ENCODE data around the gene ANAPC2.
"Not testable (repeated sequence)": the region's sequence is repeated elsewhere in the genome, so short reads cannot be mapped to it uniquely, and the experiment has no call there.

The ANAPC2 gene

GRCh38 chr9:137143459-137143858 is 44.9 kb downstream of the ANAPC2 start:
- DNase-seq (ENCODE audit: low read depth), result no peak

- no peak for DNase-seq (ENCODE audit: low read depth)
Observed at GRCh38 chr9:137141976-137142936, 46.1 kb downstream of the ANAPC2 start.

DNA sequence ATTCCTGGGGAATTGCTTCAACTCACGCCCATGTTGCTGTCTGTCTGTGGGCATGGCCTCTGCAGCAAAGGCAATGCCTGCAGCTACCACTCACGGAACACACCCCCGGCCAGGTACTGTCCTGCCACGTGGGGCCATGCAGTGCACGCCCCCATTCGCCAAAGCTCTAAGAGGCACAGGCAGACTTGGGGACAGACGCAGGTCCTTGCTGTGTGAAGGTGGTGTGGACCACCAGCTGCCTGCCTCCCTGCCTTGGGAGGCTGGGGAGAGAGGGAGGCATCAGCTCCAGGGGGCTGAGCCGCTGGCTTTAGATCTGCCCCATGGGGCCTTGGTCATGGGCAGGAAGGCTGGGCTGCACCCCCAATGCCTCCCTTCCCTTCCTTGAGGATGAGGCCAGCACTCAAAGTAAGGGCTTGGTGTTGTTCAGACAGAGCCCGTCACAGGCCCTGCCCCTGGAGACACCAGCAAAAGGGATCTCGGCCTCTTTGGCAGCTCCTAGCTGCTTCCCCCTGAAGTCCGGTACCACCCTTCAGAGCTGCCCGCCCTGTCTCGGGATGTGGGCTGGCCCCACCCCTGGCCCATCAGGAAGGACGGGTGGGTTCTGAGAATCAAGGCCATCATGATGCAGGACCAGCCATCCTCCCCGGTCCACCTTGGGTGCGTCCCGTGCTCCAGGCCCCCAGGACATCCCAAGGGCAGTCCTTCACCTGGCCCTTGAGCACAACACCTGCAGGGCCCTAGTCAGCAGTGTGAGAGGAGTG is 47.1 kb downstream of the ANAPC2 start:
- no peak for DNase-seq (ENCODE audit: low read depth)

- no peak for DNase-seq (ENCODE audit: low read depth)
Observed at GRCh38 chr9:137140151-137141012, 48.0 kb downstream of the ANAPC2 start.

- no peak for DNase-seq (ENCODE audit: low read depth)
Observed at GRCh38 chr9:137139468-137140150, 48.8 kb downstream of the ANAPC2 start.

GRCh38 chr9:137138722-137139467 is 49.5 kb downstream of the ANAPC2 start, which contains the start of gene GRIN1:
GRIN1 (plus strand) TSS chr9:137139154; CDS start chr9:137139487, 333 bp downstream.
- no peak for DNase-seq (ENCODE audit: low read depth)

DNA sequence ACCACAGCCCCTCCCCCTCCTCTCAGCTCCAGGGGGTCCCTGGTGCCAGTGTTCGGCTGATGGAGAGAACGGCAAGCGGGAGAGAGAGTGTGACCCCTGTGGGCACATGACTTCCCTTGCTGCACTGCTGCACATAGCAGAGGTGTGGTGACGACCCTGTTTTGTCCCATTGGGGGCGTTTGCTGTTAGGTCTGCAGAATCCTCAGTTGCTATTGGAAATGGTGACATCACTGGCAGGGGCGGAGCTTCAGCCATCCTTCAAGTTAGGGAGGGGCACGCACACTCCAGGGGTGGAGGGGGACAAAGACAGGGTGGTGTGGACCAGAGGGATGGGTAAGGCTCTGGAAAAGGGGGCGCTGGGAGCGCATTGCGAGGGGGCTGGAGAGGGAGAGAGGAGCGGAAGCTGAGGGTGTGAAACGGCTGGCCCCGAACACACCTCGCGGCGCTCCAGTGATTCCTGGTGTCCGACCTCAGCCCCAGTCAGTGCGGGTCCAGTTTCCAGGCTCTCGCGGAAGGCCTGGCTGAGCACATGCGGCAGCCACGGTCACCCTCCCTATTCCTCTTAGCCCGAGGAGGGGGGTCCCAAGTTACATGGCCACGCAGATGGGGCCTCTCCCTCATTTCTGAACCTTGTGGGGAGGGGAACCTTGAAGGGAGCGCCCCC is 50.2 kb downstream of the ANAPC2 start:
- DNase-seq (ENCODE audit: low read depth), result no peak

DNA sequence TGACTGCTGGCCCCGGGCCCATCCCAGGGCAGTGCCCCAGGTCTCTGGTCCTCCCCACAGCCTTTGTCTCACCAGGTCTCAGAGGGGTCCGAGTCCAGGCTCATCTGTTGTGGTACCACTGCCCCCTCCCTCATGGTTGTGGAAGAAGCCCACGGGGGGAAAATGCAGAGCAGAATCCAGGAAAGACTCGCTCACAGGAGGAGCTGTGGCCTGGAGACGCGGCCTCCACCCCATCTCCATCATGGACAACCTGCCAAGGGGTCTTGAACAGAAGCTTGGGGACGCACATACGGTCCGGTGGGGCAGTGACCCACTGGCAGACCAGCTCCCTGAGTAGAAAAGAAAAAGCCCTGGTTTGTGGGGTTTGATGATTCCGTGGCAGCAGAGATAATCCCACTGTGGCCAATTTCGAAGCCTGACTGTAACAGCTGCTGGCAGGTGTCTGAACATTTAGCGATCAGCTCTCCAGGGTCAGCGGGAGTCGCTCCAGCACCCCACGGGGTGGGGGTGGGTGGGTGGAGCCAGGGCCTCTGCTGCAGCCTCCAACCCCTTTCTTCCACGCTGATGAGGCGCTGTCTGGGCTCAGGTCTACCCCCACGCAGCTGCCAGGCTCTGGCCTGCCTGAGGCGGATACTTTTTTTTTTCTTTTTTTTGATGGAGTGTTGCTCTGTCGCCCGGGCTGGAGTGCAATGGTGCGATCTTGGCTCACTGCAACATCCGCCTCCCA is 51.3 kb downstream of the ANAPC2 start:
- no peak for DNase-seq (ENCODE audit: low read depth)

- no peak for DNase-seq (ENCODE audit: low read depth)
Observed at GRCh38 chr9:137136261-137136880, 52.0 kb downstream of the ANAPC2 start.

DNA sequence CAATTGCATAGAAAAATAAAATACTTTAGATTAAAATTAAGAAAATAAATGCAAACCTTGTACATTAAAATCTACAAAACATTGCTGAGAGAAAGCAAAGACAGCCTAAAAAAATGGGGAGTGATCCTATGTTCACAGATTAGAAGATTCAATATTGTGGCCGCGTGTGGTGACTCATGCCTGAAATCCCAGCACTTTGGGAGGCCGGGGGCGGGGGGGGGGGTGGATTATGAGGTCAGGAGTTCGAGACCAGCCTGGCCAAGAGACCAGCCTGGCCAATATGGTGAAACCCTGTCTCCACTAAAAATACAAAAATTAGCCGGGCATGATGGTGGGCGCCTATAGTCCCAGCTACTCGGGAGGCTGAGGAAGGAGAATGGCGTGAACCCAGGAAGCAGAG is 53.2 kb downstream of the ANAPC2 start:
- DNase-seq (ENCODE audit: low read depth), result not testable (repeated sequence)

DNA sequence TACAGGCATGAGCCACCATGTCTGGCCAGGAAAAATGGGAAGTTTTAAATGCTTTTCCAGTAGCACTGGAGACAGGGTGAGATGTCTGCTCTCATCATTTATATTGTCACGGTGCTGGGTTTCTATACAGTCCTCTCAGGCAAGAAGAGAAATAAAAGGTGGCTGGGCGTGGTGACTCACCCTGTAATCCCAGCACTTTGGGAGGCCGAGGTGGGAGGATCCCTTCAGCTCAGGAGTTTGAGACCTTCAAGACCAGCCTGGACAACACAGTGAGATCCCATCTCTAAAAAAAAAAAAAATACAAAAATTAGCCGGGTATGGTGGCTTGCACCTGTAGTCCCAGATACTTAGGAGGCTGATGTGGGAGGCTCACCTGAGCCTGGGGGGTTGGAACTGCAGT is 54.2 kb downstream of the ANAPC2 start:
- no peak for DNase-seq (ENCODE audit: low read depth)

DNA sequence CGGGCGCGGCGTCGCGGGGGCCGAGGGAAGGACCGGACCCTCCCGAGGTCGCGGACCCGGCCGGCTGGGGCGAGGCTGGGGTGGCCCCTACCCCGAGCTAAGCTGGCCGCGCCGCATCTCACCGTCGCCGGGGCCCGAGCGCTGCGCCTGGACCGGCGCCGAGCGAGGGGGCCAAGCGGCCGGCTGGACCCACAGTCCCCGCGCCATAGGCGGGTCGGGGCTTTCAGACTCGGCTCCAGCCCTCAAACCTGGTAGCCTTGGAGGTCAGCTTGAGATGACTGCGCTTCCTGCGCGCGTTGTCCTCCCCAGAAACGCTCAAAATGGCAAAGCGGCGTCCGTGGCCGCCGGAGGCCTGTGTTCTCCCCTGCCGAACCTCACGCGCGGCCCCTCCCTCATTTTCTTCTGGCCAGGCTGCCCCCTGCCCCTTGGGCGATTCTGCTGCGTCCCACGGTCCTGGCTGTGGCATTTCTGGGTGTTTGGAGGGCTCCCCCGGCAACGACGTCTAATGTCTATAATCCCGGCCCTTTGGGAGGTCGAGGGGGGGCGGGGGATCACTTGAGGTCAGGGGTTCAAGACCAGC is 58.1 kb downstream of the ANAPC2 start:
- DNase-seq (ENCODE audit: low read depth), result no peak

- peak; percentile 76 for DNase-seq (ENCODE audit: low read depth)
Observed at GRCh38 chr9:137129456-137130175, 58.7 kb downstream of the ANAPC2 start.

DNA sequence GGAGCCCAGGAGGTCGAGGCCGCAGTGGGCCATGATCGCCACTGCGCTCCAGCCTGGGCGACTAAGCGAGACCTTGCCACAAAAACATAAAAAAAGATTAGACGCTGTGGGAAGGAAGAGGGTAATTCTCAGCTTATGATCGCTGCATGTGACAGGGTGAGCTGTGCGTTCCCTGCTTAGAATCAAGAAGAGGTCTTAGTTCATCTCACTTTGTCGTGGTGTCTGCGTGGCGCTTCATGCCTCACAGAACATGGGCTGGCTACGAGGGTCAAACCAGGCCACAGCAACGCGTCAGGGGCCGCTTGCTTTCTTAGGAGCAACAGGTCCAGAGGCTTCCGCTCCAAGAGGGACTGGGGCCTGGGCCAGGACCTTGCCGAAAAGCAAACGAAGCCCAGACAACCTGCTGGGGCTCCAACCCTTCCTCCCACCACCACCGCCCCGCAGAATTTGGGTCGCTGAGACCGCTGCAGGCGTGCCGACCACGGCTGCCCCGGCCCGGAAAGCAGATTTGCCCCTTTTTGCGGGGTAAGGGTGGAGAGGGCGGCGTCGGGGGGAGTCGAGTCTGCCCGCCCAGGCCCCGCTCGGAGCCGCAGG is 59.4 kb downstream of the ANAPC2 start:
- no peak for DNase-seq (ENCODE audit: low read depth)

DNA sequence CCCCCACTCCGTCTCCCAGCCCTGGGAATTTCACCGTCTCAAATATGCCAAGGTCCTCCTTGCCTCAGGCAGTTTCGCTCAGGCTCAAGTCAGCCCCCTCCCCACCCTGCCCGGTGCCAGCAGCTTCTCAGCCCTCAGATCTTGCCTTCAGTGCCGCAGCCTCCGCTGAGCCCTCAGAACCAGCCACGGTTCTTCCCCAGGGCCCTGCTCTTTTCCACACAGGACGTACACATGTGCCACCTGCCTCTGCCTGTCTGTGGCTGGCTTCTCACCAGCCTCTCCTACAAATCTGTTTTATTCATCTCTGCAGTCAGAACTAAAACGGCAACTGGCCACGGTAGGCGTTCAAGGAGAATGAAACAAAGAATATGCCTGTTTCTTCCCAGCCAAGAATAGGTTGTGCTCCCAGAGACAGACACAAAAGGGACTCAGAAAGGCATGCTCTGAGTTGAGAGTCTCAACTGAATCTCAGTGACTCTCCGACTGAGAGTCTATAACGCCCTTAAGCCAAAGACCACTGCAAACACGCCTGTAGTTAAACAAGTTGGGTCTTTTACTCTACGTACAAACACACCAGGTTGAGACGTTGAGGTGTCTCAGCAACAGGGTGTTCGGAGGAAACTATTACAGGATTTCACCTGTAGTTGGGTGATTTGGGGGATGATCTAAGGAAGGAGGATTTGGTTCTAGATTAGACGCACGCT is 60.0 kb downstream of the ANAPC2 start:
- DNase-seq (ENCODE audit: low read depth), result no peak

DNA sequence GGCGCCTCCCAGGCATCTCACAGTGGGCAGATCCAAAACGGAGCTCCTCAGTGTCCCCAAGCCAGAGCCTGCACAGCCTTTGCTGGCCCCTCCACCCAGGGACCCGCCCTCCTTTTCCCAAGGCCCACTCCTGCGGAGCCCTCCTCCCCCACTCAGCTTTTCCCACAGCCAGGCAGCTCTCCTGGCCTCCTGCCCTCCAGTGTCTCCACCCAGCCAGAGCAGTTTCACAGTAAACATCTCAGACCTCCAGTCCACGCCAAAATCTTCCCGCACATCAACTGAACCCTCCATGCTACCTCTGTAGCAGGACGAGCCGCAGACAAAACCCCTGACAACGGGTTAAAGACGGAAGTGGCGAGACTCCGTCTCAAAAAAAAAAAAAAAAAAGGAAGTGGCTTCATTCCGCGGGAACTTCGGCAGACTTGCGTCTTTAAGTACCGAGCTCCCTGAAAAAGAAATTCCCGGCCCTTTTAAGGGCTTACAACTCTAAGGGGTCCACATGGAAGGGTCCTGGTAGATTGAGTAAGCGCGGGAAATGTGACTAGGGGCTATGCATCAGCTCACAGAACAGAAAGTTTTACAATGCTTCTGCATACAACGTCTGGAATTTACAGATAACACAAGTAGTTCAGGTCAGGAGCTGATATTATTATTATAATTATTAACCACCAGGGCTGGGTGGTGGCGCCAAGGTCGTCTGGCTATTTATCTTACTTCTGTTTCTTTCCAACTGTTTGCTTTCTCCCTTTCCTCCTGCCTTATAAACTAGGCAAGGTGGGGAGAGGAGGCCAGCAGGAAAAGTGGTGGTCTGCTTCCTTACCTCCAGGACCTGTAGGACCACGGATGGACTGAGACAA is 60.8 kb downstream of the ANAPC2 start:
- DNase-seq (ENCODE audit: low read depth), result no peak
